B cell (primary cell): Measurements from ENCODE around the gene RRBP1.

Source experiments
- CTCF ChIP-seq: fragments of 200-600 bp; IDR thresholded peaks from one replicate; pipeline ENCODE4 v1.8.0; 2022; ENCODE audit warnings: antibody characterized with exemption, mild to moderate bottlenecking
- EZH2 ChIP-seq: IDR thresholded peaks from 2 replicates; pipeline ENCODE4 v1.6.1; 2012; ENCODE audit warnings: borderline replicate concordance, low read depth, mild to moderate bottlenecking, moderate library complexity, low read length; ENCODE audit not compliant: insufficient read depth, poor library complexity, severe bottlenecking

DNA sequence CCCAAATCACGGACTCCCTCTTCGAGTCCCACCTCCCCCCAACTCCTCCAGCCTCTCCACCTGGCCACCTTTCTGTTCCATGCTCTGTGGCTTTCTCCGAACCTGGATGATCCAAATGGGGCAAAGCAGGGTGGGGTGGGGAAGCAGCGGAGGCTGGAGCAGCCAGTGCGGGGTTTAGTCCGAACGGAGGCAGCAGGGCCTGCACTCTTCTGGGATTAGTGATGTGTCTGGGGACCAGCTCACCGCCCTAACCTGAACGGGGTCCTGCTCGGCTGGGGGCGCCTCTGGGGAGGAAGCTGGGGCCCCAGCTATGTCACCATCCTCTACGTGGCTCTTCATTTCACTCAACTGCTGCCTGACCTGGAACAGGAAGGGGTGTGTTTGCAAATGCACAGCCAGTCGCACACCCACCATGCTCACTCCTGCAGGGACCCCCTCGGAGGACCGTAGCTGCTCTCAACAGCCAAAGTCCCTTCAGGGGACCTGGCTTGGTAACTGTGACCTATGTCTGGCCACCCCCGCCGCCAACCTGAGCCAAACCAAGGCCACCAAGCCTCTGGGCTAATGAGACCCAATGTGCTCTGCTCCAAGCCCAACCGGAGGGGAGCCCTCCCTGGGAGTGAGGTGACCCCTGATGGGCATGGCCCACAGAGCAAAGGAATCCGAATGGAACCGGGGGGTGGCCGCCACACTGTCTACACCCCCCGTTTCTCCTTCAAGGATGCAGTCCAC is 65.4 kb downstream of the RRBP1 start:
- TF ChIP-seq CTCF (no peak), EZH2 (no peak)
